Stimulated activated CD4-positive, alpha-beta T cell treated with anti-CD3 and anti-CD28 coated beads, Interleukin-15, amount 100 ng/mL, for 48 hours (primary cell): ENCODE data around the gene DCT.

Experiments
- DNase-seq, 2 donors: peaks; one replicate each; pipeline ENCODE4 v3.0.0-alpha.2; 2020; ENCODE audit warnings: low read depth in 2 of 2

Gene DCT

GRCh38 chr13:94395860-94396259, 83.6 kb downstream of the DCT start:
- no peak for DNase-seq

GRCh38 chr13:94394723-94395122, 84.8 kb downstream of the DCT start:
- DNase-seq: no peak

GRCh38 chr13:94390881-94391280, 88.6 kb downstream of the DCT start:
- no peak for DNase-seq

GRCh38 chr13:94389604-94390351, 89.7 kb downstream of the DCT start:
- no peak for DNase-seq

GRCh38 chr13:94387047-94387446, 92.4 kb downstream of the DCT start:
- no peak for DNase-seq
